Renal cortex interstitium (tissue), 11 donors: ENCODE results near the gene TBC1D16. TPM values are rescaled to one million over a fixed set of nuclear protein-coding genes. Genes with fewer than 3 reads are reported as not detected.
A peak's percentile ranks its signal among the peaks of the same experiment; 100 is the strongest.
"Not testable (repeated sequence)": the region's sequence is repeated elsewhere in the genome, so short reads cannot be mapped to it uniquely, and the experiment has no call there.

ENCODE experiments used
- DNase-seq, 11 donors: peaks; one replicate each; pipeline ENCODE4 v3.0.0-alpha.2; 2013; ENCODE audit warnings: low read depth in 9 of 11, low spot score in 4 of 11; ENCODE audit errors: extremely low read depth in 1 of 11
- polyA plus RNA-seq, 3 donors: library from polyadenylated mRNA; unstranded; fragments of 120-200 nt; gene quantifications; one replicate each; pipeline ENCODE4 v1.2.1, GENCODE V29; 2013; ENCODE audit not compliant: insufficient read length in 3 of 3

TBC1D16 gene
- polyA plus RNA-seq, 3 donors: 33.9 to 40.3 (median 40.0) TPM

DNA sequence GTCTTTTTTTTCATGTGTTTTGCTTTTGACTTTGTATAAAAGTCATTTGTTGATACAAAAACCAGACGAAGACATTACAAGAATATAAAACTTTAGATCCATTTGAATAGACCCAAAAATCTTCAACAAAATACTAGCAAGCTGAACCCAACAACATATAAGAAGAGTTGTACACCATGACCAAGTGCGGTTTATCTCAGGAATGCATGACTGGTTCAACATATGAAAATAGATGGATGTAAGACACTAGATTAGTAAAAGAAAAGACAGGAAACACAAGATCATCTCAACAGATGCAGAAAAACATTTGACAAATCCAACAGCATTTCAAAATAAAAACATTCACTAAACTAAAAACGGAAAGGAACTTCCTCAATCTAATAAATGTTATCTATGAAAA is 69.0 kb downstream of the TBC1D16 start:
- DNase-seq: no peak

DNA sequence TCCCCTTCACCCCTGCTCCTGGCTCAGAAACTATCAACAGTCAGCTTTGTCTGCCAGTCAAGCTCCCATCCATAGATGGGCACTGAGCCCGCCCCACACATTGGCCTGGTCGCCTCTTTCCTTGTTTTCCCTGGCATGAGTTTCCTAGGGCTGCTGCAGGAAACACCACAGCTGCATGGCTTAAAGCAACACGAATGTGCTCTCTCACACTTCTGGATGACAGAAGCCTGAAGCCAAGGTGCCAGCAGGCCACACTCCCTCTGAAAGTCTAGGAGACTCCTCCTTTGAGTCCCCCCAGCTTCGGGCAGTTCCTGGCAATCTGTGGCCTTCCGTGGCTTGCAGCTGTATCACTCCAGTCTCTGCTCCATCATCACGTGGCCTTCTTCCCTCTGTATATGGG is 69.9 kb downstream of the TBC1D16 start:
- no peak for DNase-seq

DNA sequence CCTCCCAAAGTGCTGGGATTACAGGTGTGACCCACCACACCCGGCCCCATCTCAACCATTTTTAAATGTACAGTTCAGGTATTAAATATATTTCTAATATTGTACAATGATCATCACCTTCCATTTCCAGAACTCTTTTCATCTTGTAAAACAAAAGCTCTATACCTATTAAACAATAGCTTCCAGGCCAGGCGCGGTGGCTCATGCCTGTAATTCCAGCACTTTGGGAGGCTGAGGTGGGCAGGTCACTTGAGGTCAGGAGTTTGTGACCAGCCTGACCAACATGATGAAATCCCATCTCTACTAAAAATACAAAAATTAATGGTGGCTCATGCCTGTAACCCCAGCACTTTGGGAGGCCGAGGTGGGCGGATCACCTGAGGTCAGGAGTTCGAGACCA is 73.2 kb downstream of the TBC1D16 start:
- not testable (repeated sequence) for DNase-seq

DNA sequence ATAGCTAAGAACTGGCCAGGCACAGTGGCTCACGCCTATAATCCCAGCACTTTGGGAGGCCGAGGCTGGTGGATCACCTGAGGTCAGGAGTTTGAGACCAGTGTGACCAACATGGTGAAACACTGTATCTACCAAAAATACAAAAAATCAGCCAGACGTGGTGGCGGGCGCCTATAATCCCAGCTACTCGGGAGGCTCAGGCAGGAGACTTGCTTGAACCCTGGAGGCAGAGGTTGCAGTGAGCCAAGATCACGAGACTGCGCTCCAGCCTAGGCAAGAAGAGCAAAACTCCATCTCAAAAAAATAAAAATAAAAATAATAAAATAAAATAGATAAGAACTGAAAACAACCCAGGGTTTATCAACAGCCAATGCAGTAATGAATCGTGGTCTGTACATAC is 74.1 kb downstream of the TBC1D16 start:
- not testable (repeated sequence) for DNase-seq

DNA sequence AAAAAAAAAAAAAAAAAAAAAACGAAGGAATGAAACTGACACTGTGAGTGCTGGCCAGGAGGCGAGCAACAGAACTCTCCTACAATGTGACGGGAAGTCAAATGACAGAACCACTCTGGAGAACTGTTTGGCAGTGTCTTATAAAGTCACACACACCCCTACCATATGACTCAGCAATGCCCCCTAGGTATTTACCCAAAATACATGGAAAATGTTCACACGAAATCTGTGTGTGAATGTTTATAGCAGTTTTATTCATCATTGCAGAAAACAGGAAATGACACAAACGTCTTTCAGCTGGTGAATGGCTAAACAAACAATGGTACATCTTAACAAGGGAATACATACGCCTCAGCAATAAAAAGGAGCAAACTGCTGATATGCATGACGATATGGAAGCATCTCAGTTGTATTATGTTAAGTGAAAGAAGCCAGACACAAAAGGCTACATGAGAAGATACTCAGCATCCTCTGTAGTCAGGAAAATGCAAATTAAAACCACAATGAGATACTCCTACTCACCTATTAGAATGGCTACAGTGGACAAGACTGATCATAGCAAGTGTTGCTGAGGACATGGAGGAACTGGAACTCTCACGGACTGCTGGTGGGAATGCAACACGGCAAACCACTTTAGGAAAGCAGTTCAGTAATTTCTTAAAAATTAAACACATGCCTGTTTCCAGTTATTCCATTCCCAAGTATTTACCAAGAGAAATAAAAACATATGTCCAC is 74.7 kb downstream of the TBC1D16 start:
- DNase-seq: no peak

DNA sequence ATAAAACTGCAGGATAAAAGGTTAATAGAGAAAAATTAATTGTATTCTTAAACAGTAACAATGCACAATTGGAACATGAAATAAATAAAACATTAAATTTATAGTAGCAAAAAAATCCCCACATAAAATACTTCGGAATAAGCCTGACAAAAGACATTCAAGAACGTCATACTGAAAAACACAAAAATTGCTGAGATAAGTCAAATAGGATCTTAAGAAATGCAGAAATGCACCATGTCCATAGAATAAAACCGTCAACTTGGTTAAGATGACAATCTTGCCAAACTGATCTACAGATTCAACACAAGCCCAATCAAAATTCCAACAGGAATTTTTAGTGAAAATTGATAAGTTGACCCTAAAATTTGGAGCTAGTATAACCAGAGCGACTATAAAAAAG is 76.6 kb downstream of the TBC1D16 start:
- DNase-seq: no peak

DNA sequence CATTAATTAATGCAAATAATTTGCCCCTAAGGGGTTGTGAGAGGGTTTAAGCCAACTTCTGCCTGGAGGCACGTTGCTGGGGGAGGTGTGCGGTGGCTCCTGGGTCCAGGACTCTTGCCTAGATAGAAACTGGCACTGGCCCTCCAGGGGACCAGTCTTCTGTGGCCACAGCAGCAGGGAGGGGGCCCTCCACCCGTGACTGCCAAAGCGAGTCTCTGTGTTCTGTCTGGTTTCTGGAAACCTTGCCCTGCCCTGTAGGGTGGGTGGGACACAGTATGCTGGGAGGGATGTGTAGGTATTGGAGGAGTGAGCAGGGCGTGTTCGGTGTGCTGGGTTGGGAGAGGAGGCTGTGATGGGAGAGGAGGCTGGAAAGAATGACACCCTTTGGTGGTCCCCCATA is 78.8 kb downstream of the TBC1D16 start:
- DNase-seq: no peak

DNA sequence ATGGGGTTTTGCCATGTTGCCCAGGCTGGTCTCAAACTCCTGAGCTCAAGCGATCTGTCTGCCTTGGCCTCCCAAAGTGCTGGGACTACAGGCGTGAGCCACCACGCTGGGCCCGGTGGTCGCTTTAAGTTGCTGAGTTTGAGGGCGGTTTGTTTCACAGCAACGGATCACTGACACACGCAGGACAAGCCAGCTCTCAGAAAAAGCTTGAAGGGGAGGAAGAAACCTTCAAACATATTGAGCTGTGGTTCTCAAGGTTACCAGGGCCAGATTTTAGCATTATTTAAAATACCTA is 79.3 kb downstream of the TBC1D16 start:
- not testable (repeated sequence) for DNase-seq

DNA sequence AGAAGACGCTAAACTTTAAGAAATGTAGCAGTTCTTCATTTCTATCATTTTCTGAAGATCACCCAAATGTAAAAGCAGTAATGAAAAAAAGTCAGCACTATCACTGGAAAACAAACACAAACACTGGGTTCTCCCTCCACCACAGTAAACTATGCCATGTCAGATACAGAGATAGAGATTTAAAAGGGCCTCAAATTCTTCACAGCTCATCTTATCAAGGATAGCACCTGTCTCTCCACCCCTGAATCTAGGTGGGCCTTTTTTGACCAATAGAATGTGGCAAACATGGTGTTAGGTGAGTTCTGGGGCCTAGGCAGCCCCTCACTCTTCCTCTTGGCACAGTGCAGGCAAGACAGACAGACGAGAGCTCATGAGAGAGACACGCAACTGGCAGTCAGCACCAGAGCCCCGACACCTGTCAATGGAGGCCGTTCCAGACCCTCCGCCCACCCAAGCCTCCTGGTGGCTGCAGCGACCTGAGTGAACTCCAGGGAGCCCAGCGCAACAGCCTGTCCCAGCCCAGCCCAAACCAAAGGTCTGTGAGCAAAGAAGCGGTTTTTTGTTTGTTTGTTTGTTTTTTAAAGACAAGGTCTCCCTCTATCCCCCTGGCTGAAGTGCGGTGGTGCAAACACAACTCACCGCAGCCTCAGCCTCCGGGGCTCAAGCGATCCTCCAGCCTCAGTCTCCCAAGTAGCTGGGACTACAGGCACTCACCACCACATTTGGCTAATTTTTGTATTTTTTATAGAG is 79.8 kb downstream of the TBC1D16 start:
- DNase-seq: no peak

DNA sequence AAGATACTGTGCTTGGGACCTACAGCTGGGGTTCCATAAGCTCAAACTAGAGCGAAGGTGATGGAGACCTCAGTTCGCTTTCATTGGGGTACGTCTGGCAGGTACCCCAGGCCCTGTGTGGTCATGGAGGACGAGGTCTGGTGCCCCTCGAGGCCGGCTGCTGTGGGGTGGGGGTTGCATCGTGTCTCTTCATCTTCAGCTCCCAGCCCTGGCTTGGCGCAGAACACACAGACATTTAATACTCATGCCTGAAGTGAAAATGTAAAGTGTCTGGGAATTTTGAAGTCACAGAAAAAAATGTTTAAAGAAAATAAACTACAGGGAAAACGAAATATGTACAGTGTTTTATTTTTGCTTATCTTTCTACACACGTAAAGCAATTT is 80.5 kb downstream of the TBC1D16 start:
- no peak for DNase-seq

DNA sequence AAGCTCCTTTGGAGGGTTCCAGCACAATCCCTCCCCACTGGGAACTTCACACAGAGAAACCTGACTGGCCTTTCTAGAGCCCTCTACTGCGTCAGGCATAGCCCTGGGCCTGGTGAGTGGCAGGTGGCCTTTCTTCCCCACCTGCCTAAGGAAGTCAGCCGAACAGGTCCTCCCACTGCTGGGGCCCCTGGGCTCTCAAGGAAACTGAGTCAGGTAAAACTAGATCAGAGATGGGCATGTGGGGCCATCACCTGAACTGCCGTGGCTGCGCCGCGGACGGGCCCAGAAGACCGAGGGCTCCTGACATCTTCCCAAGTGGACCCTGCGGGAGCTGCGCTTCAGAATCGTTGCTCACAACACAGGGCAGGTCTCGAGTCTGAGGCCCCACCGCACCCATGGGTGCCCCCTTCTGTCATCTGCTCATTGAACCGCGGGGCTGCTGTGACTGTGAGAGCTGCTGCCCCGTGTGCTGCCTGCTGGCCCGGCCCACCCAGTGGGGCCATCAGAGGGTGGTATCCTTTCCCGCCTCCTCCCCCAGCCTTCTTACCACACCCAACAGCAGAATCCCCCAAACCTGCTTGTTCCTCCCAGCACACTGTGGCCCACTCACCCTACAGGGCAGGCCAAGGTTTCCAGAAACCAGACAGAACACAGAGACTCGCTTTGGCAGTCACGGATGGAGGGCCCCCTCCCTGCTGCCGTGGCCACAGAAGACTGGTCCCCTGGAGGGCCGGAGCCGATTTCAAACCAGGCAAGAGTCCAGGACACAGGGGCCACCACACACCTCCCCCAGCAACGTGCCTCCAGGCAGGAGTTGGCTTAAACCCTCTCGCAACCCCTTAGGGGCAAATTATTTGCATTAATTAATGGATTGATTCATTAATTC is 81.1 kb downstream of the TBC1D16 start:
- no peak for DNase-seq

DNA sequence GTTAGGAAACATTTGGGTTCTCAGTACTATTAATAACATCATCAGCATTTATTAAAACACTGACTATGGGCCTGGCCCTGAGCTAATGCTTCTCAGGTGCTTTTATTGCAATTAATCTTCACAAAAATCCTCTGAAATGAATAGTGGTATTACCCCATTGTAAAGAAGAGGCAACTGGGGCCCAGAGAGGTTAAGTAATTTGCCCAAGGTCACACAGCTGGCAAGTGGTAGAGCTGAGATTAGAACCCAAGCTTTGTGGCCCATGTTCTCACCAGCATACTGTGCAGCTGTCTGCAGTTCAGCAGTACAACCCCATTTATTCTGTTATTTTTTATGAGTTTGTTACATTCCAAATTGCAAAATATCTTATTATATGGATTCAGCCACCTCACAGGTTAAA is 82.3 kb downstream of the TBC1D16 start:
- DNase-seq: no peak

DNA sequence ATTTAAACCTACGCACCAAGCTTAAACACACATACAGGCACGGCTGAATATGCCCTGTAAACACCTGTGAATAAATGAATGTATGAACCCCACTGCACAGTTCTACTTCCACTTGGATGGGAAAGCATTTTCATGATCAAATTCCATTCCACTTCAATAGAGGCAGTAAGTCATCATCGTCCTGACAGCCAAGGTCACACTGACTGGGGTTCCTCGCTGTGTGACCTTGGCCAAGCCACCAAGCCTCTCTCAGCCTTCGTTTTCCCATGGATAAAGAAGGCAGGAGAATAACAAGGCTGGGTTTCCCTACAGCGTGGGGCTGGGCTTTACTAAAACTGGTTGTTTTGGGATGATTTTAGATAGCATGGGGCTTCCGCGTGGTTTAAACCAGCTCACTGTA is 82.8 kb downstream of the TBC1D16 start:
- no peak for DNase-seq

DNA sequence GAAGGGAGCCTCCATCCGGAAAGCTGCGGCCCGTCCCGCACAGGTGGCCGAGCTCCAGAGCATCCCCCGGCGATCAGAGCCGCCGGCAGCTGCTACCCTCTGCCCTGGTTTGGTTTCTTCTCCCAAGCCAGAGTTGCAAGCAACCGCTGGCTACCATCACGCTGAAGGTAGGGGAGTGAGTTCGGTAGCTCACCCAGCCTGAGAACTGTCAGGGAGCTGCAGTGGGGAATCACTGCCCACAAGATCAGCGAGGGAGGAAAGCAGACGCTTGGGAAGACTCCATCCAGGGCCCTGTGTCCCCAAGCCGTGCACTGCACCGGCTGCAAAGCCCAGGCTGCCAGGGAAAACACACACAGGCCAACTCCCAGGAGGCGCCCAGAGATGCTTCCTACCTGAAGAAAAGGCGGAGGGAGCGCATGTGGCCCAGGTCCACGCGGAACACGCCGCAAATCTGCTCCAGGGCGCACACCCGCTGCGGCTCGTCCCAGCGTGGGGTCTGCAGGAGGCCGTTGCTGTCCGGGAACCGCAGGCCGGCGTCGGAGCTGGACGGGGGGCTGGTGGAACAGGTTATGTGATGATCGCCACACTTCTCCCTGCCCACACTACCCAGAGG is 83.3 kb downstream of the TBC1D16 start:
- DNase-seq: no peak

DNA sequence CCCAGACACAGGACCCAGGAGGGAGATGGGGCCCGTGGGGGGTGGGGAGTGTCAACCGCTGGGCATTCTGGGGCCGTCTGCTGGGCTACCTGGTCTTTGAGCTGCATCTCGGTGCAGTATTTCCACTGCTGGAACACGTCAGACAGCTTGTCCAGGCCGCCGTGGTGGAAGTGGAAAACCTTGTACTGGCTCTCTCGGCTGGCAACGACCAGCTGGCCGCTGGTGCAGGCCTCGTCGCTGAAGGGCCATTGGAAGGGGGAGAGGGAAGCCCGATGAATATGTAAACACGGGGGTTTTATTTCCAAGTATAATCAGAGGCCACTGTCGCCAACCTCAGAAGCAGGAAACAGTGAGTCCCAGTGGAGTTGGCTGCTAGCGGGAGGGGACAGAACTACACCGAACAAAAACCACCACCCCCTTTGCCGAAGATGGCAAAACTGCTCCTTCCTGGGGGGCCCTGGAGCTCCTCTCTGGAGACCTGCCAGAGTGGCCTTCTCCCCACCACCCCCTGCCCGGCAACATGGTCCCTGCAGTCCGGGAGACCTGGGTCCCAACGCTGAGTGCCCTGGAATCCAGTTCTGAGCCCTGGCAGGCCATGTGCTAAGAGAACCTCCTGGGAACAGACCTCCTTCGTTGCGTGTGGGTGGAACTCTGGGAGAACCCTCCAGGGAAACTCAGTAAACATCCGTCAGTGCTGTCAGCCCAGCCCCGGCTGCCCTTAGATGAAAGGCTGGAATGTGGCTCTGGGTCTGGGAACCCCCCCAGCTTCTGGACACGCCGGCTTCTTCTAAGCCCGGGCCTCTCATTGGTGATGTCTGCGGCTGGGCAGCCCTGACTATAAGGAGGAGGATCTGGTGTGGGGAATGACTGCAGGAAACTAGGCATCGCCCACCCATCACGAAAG is 84.1 kb downstream of the TBC1D16 start:
- DNase-seq: peak in 9 of 11 donors; percentile 52 to 83 (median 75)

DNA sequence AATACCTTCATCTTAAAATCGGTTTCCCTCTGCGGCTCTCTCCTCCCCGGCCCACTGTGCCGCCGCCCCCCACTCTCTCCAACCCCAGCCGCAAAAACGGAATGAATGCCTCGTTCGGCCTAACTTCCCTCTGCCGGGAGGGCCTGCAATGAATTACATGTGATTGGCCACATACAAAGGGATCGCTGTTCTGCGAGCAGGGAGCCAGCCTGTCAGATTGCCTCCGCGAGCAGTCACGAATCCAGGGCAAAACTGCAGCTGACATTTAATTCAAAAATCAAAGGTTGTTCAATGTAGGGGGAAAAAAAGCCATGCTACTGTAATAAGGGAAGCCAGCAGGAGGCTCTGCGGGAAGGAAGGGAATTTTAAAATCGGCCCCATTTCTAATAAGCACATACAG is 84.9 kb downstream of the TBC1D16 start:
- DNase-seq: no peak

DNA sequence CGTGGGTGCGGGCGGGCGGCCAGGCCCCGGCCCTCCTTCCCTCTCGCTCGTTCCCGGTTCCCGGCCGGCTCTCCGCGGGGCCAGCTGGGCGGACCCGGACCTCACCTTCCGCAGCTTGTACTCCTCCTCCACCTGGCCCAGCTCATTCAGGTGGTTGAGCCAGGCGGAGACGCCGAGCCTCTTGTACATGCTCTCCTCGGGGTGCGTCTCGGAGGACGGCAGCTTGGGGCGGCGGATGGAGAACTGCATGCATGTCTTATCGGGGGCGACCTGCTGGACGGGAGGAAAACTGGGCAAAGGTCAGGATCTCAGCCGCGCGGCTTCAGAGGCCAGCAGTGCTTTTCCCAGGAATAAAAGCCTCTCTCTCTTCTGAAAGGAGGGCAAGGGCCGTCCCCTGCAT is 85.4 kb downstream of the TBC1D16 start:
- no peak for DNase-seq

DNA sequence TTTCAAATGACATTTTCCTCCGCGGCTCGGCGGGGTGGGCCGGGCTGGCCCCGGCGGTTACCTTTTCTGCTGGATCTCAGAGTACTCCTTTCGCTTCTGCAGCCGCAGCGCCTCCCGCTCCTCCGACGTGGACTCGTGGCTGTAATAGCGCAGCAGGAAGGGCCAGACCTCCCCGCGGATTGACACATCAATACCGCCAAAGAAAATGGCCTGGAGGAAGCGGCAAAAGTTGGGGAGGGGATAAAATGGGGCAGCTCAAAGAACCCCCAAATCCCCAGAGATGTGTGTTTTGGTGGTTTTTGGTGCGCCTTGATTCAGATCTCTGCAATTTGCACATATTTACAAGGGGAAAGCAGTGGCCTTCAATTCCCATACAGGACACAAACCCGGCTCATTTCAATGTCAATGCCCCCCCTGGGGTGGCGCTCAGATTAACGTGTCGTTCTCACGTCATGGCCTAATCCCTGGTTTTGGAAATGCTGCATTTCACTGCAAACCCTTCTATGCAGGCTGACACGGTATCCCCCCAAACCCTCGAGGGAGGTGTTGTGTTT is 85.9 kb downstream of the TBC1D16 start:
- no peak for DNase-seq
